Activated CD4-positive, alpha-beta T cell treated with anti-CD3 and anti-CD28 coated beads for 1 hour (primary cell): ENCODE results near the gene UBE2E2.
"Not testable (repeated sequence)": the region's sequence is repeated elsewhere in the genome, so short reads cannot be mapped to it uniquely, and the experiment has no call there.

Experiments
- DNase-seq: peaks from one replicate; pipeline ENCODE4 v3.0.0-alpha.2; 2020

UBE2E2 gene

DNA sequence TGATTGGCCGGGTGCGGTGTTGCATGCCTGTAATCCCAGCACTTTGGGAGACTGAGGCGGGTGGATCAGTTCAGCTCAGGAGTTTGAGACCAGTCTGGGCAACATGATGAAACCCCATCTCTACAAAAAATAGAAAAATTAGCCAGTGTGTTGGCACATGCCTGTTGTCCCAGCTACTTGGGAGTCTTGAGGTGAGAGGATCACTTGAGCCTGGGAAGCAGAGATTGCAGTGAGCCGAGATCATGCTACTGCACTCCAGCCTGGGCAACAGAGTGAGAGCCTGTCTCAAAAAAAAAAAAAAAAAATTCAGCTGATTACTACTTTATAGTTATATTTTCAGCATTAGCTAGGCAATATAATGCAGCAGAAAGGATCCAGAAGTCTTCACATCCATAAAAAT lies 133.7 kb downstream of the UBE2E2 start:
- not testable (repeated sequence) for DNase-seq

- no peak for DNase-seq
These were observed 138.2 kb downstream of the UBE2E2 start for GRCh38 chr3:23341147-23341838.

GRCh38 chr3:23342343-23342742 lies 139.2 kb downstream of the UBE2E2 start:
- DNase-seq = no peak

GRCh38 chr3:23343509-23343908 lies 140.4 kb downstream of the UBE2E2 start:
- DNase-seq = no peak

GRCh38 chr3:23344886-23345285 lies 141.8 kb downstream of the UBE2E2 start:
- DNase-seq = no peak

GRCh38 chr3:23349444-23349843 lies 146.3 kb downstream of the UBE2E2 start:
- DNase-seq = not testable (repeated sequence)

DNA sequence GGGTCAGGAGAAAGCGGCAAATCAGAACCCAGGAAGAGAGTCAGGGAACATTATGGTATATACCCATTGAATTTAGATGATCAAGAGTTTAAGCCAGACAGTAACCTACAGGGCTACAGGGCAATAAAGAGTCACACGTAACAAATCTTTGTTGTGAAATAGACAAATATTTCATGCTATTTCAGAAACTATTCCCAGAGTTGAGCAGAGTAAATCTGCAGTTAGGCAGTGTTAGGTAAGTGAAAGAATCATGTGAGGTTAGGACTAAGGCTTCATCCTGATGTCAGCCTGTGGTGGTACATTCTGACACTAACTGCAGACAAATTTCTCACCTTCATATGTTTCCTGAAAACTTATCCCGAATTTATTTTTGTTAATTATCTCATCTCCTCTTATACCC lies 153.0 kb downstream of the UBE2E2 start:
- no peak for DNase-seq

GRCh38 chr3:23356923-23357322 lies 153.8 kb downstream of the UBE2E2 start:
- no peak for DNase-seq

- DNase-seq = no peak
These were observed 156.0 kb downstream of the UBE2E2 start for GRCh38 chr3:23359116-23359515.

DNA sequence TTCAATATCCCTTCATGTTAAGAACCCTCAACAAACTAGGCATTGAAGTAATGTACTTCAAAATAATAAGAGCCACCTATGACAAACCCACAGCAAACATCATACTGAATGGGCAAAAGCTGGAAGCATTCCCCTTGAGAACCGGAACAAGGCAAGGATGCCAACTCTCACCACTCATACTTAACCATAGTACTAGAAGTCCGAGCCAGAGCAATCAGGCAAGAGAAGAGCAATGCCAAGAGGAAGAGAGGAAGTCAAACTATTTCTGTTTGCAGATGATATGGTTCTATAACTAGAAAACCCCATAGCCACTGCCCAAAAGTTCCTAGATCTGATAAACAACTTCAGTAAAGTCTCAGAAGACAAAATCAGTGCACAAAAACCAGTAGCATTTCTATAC lies 161.9 kb downstream of the UBE2E2 start:
- no peak for DNase-seq

- DNase-seq = no peak
These were observed 165.6 kb downstream of the UBE2E2 start for GRCh38 chr3:23368731-23369130.

- DNase-seq = no peak
These were observed 169.2 kb downstream of the UBE2E2 start for GRCh38 chr3:23372285-23372684.

DNA sequence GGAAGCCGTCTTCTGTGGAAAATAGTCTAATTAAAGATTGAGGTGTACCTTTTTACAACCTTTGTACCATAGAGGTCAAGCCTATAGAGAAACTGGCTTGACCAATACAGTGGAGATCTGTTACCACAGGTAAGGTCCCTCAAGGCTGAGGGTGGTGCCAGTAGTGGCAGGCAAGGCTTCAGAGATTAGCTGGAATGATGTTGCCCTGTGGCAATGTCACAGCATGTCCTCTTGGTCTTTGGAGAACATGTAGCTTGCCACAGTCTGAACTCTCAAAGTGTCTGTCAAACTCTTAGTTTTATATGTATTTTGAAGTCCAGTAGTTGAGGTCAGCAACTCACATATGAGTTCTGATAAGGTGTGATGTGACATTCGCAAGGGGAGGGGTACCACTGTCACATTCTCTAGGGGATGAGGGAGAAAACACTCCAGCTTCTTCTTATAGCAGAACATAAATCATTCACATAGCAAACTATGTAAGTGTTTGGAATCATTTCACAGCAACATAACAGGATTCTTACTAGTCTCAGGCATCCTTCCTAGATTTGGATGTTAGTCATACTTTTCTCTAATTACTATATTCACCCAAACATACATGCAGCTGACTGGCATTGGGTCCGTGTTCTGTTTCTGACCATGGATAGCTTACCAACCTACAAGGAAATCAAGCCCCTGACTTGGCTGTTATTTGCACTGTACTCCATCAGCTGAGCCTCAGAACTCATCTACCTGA lies 173.6 kb downstream of the UBE2E2 start:
- no peak for DNase-seq

GRCh38 chr3:23377928-23378672 lies 175.0 kb downstream of the UBE2E2 start:
- no peak for DNase-seq

DNA sequence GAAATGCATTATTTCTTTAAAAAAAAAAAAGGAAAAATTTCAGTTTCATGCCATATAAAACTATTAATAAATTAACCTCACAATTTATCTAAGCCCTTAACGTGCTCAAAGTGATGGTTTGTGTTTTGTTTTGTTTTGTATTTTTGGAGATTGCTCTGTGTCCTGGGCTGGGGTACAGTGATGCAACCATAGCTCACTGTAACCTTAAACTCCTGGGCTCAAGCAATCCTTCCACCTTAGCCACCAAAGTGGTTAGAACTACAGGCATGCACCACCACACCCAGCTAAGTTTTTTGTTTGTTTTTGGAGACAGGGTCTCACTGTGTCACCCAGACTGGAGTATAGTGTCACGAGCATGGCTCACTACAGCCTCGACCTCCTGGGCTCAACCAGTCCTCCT lies 180.7 kb downstream of the UBE2E2 start:
- no peak for DNase-seq

DNA sequence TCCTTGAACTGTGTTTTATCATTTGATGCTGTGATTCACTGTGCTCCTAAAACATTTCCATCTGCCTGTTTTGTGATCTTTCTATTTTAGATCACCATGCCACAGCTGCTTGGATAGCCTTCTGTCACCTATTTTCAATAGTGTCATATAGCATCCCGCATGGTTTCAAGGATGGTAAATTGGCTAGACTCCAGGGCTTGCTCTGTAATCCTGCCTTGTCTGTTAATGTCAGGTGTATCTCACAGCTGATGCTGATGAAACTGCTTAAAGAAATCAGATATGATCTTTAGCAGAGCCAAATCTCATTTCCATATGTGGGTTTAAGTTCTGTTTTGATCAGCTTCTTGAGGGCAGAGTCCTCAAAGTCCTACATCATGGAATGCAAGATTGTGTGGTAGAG lies 182.2 kb downstream of the UBE2E2 start:
- DNase-seq = no peak

GRCh38 chr3:23387286-23387918 lies 184.3 kb downstream of the UBE2E2 start:
- DNase-seq = no peak

DNA sequence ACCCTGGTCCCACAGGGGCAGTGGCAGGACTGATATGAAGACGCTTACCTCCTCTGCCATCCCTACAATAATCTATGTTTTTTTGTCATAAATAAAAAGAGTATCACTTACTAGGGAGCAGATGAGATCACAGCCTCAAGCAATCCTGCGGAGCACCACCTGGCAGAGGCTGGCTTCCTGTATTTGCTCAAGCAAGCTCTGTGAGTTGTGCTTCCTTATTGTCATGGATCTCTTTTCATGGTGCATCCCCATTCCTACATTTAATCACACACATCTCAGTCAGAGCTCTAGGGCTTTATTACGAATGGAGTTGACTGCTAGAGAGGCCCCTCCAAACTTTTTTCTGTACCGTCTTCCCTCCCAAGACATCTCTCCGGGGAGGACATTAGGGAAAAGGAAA lies 186.0 kb downstream of the UBE2E2 start:
- no peak for DNase-seq

DNA sequence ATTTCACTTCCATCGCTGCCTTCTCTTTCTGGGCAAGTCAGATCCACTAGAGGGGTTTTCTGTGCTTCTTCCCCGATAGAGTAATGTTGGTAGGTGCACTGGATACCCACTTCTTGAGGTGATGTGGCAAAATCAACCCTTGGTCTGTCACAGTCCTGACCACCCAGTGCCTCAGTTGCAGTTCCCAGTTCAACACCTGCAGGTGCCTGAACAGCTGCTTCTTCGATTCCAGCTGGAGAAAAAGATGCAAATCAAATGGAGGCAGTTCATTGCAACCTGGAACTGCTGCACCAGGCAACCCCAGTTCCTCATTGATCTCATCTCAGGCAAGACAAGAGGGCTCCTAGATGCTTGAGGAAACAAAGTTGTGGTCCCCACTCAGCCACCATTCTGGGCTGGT lies 186.6 kb downstream of the UBE2E2 start:
- no peak for DNase-seq

GRCh38 chr3:23390446-23390845 lies 187.3 kb downstream of the UBE2E2 start:
- DNase-seq = no peak

DNA sequence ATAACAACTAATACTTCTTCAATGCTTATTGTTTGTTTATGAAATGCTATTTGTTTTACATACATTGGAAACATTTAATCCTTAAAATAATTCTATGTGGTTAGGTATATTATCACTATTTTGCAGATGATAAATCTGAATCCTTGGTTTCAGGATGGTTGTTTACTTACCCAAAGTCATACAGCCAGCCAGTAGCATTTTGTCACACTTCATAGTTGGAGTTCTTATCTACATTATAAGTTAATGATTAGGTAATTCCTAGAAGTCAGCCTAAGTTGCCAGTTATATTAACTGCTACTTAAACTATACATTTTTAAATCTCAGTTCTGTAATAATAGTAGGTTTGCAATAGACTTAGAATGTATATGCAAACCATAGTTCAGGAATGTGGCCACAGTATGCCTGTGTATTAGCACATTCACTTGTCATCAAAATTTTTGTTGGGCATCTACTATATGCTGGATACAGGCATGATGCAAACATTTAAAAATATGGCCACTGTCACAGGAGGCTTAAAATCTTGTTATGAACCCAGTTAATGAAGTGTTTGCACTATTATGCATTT lies 187.9 kb downstream of the UBE2E2 start:
- DNase-seq = no peak

DNA sequence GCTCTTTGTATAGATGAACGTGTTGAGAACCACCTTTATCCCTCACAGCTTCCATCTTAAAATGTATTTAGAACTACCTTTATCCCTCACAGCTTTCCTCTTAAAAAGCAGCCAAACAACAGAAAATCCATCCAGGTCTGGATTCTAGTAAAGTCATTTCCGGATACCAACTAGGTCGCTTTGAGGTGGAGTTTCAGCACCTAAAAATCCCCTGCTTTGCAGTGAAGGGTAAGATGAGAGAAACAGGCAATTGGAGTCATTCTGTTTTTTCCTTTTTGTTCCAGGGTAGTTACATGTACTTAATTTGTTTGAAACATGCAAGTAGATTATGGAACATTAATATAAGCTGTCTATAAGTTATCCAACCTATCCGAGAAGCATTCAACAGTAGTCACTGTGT lies 192.0 kb downstream of the UBE2E2 start:
- DNase-seq = no peak

- DNase-seq = no peak
These were observed 193.6 kb downstream of the UBE2E2 start for GRCh38 chr3:23396746-23397145.
